Astrocyte (in vitro differentiated cells and primary cell): Measurements from ENCODE around the gene C1orf167. TPM values are rescaled to one million over a fixed set of nuclear protein-coding genes. Genes with fewer than 3 reads are reported as not detected.
A peak's percentile ranks its signal among the peaks of the same experiment; 100 is the strongest.

Experiments
- DNase-seq: peaks from one replicate; pipeline ENCODE4 v3.0.0-alpha.2; 2010; ENCODE audit warnings: low read depth
- FAIRE-seq: peaks from 2 replicates; lab custom pipeline; 2011; peaks lifted over from hg19 to GRCh38; lab: Jason Lieb, UNC
- H2AFZ ChIP-seq: 2 replicates; pipeline ENCODE4 v1.6.0; 2012; ENCODE audit warnings: low read depth, low read length, inconsistent platforms
- H3K27ac ChIP-seq: 2 replicates; pipeline ENCODE4 v1.5.1; 2011; ENCODE audit warnings: low read depth, low read length, inconsistent platforms
- H3K27me3 ChIP-seq: 2 replicates; pipeline ENCODE4 v1.6.0; 2011; ENCODE audit warnings: low read length, inconsistent platforms; ENCODE audit not compliant: insufficient read depth
- H3K36me3 ChIP-seq: 2 replicates; pipeline ENCODE4 v1.5.1; 2011; ENCODE audit warnings: low read length, inconsistent platforms; ENCODE audit not compliant: insufficient read depth
- H3K4me1 ChIP-seq: 2 replicates; pipeline ENCODE4 v1.5.1; 2011; ENCODE audit warnings: low read length, inconsistent platforms; ENCODE audit not compliant: insufficient read depth
- H3K4me2 ChIP-seq: 2 replicates; pipeline ENCODE4 v1.6.0; 2012; ENCODE audit warnings: low read length, inconsistent platforms
- H3K4me3 ChIP-seq: 2 replicates; pipeline ENCODE4 v1.5.1; 2011; ENCODE audit warnings: low read depth, mild to moderate bottlenecking, low read length, inconsistent platforms; ENCODE audit not compliant: insufficient read depth
- H3K79me2 ChIP-seq: 2 replicates; pipeline ENCODE4 v1.6.0; 2012; ENCODE audit warnings: mild to moderate bottlenecking, low read length, inconsistent platforms; ENCODE audit not compliant: insufficient read depth
- H3K9ac ChIP-seq: 2 replicates; pipeline ENCODE4 v1.6.0; 2012; ENCODE audit warnings: mild to moderate bottlenecking, low read length, inconsistent platforms
- H3K9me3 ChIP-seq: 2 replicates; pipeline ENCODE4 v1.5.1; 2012; ENCODE audit warnings: low read depth, mild to moderate bottlenecking, low read length, inconsistent platforms; ENCODE audit not compliant: insufficient read depth
- H4K20me1 ChIP-seq: 2 replicates; pipeline ENCODE4 v1.6.0; 2012; ENCODE audit warnings: low read length, inconsistent platforms; ENCODE audit not compliant: insufficient read depth
- H3K27ac Mint-ChIP-seq: one replicate; pipeline ENCODE4 v1.8.0; 2021; ENCODE audit warnings: mild to moderate bottlenecking, mixed read lengths; ENCODE audit not compliant: unreplicated experiment
- H3K27me3 Mint-ChIP-seq: one replicate; pipeline ENCODE4 v1.8.0; 2021; ENCODE audit warnings: low read depth, mixed read lengths; ENCODE audit not compliant: unreplicated experiment
- H3K36me3 Mint-ChIP-seq: one replicate; pipeline ENCODE4 v1.8.0; 2021; ENCODE audit warnings: low read depth, mixed read lengths; ENCODE audit not compliant: unreplicated experiment
- H3K4me1 Mint-ChIP-seq: one replicate; pipeline ENCODE4 v1.8.0; 2021; ENCODE audit warnings: low read depth, mixed read lengths; ENCODE audit not compliant: unreplicated experiment
- H3K4me3 Mint-ChIP-seq: one replicate; pipeline ENCODE4 v1.8.0; 2021; ENCODE audit warnings: mild to moderate bottlenecking, moderate library complexity, mixed read lengths; ENCODE audit not compliant: unreplicated experiment
- H3K9me3 Mint-ChIP-seq: one replicate; pipeline ENCODE4 v1.8.0; 2021; ENCODE audit warnings: mild to moderate bottlenecking, mixed read lengths; ENCODE audit not compliant: unreplicated experiment
- CTCF ChIP-seq: IDR thresholded peaks from 2 replicates; pipeline ENCODE4 v1.5.1; 2011; ENCODE audit warnings: low read depth, mild to moderate bottlenecking, inconsistent platforms, low read length, moderate library complexity; ENCODE audit not compliant: insufficient read depth
- EZH2 ChIP-seq: IDR thresholded peaks from 2 replicates; pipeline ENCODE4 v1.6.1; 2012; ENCODE audit warnings: mild to moderate bottlenecking, low read length, inconsistent platforms; ENCODE audit not compliant: insufficient read depth
- total RNA-seq: library from RNA; stranded (reverse); gene quantifications from 2 replicates; pipeline ENCODE4 v1.2.1, GENCODE V29; 2021

C1orf167 gene
- total RNA-seq, 1 donor from 2014 or later = not detected

- Histone ChIP-seq H3K27me3 (peaks cover 2% of the 10 kb centered on the region), H3K9ac (no peak overlapping the region), H3K4me3 (no peak overlapping the region), H2AFZ (peak overlapping the region; percentile 39), H3K4me2 (peak overlapping the region; percentile 1), H4K20me1 (no peaks in the 10 kb centered on the region), H3K36me3 (no peaks in the 10 kb centered on the region), H3K27ac (no peak overlapping the region), H3K4me1 (peaks cover 16% of the 10 kb centered on the region), H3K9me3 (no peaks in the 10 kb centered on the region), H3K79me2 (no peaks in the 10 kb centered on the region)
- H3K4me1 Mint-ChIP-seq = peaks cover 23% of the 10 kb centered on the region
- H3K36me3 Mint-ChIP-seq = no peaks in the 10 kb centered on the region
- TF ChIP-seq EZH2 (no peak), CTCF (no peak)
- H3K9me3 Mint-ChIP-seq = no peaks in the 10 kb centered on the region
- peaks cover 7% of the 10 kb centered on the region for H3K27me3 Mint-ChIP-seq
- no peak for DNase-seq
- no peak for FAIRE-seq
- H3K4me3 Mint-ChIP-seq = no peak overlapping the region
- no peak overlapping the region for H3K27ac Mint-ChIP-seq
These were observed 32.9 kb upstream of the C1orf167 start for GRCh38 chr1:11729155-11729497.

- Histone ChIP-seq H3K4me3 (no peak overlapping the region), H3K79me2 (no peaks in the 10 kb centered on the region), H3K27ac (no peak overlapping the region), H4K20me1 (no peaks in the 10 kb centered on the region), H2AFZ (peak overlapping the region; percentile 39), H3K9ac (no peak overlapping the region), H3K9me3 (no peaks in the 10 kb centered on the region), H3K36me3 (no peaks in the 10 kb centered on the region), H3K4me2 (peak overlapping the region; percentile 1), H3K27me3 (peaks cover 2% of the 10 kb centered on the region), H3K4me1 (peaks cover 16% of the 10 kb centered on the region)
- Mint-ChIP-seq H3K4me3 (no peak overlapping the region), H3K9me3 (no peaks in the 10 kb centered on the region), H3K27ac (peak overlapping the region; percentile 88), H3K36me3 (no peaks in the 10 kb centered on the region), H3K27me3 (peaks cover 4% of the 10 kb centered on the region), H3K4me1 (peaks cover 23% of the 10 kb centered on the region)
- TF ChIP-seq CTCF (no peak), EZH2 (no peak)
- DNase-seq (no peak), FAIRE-seq (no peak)
These were observed 32.2 kb upstream of the C1orf167 start for GRCh38 chr1:11729498-11730428.

GRCh38 chr1:11730429-11730891 lies 31.5 kb upstream of the C1orf167 start:
- peak overlapping the region; percentile 8 for H3K4me2 ChIP-seq
- H3K9me3 ChIP-seq = no peaks in the 10 kb centered on the region
- no peak overlapping the region for H3K4me3 ChIP-seq
- TF ChIP-seq EZH2 = no peak
- TF ChIP-seq CTCF = no peak
- H3K36me3 Mint-ChIP-seq = no peaks in the 10 kb centered on the region
- peaks cover 17% of the 10 kb centered on the region for H3K4me1 ChIP-seq
- H2AFZ ChIP-seq = peak overlapping the region; percentile 1
- no peak overlapping the region for H3K27ac ChIP-seq
- no peak overlapping the region for H3K4me3 Mint-ChIP-seq
- H3K27ac Mint-ChIP-seq = peak overlapping the region; percentile 8
- no peaks in the 10 kb centered on the region for H4K20me1 ChIP-seq
- peaks cover 23% of the 10 kb centered on the region for H3K4me1 Mint-ChIP-seq
- DNase-seq (no peak), FAIRE-seq (no peak)
- H3K27me3 Mint-ChIP-seq = no peaks in the 10 kb centered on the region
- H3K9me3 Mint-ChIP-seq = no peaks in the 10 kb centered on the region
- H3K27me3 ChIP-seq = no peaks in the 10 kb centered on the region
- no peaks in the 10 kb centered on the region for H3K36me3 ChIP-seq
- H3K9ac ChIP-seq = no peak overlapping the region
- H3K79me2 ChIP-seq = no peaks in the 10 kb centered on the region
